HepG2 (cell line): ENCODE measurements around the gene ASB9. TPM values are rescaled to one million over a fixed set of nuclear protein-coding genes. Genes with fewer than 3 reads are reported as not detected.
A peak's percentile ranks its signal among the peaks of the same experiment; 100 is the strongest.

Experiments
- ARID3A ChIP-seq: IDR thresholded peaks from 2 replicates; pipeline ENCODE4 v1.6.1; 2012; ENCODE audit warnings: low read depth, low read length, improper control_type of control experiment
- DNMT1 ChIP-seq: sonication (generic); formaldehyde crosslinking; IDR thresholded peaks from 2 replicates; pipeline ENCODE4 v1.5.1; 2020; ENCODE audit warnings: mild to moderate bottlenecking, missing genetic modification reagents
- DPF2 ChIP-seq: sonication (generic); formaldehyde crosslinking; IDR thresholded peaks from 2 replicates; pipeline ENCODE4 v1.4.0; 2020; ENCODE audit warnings: mild to moderate bottlenecking, low read depth, missing genetic modification reagents, borderline replicate concordance
- HNRNPUL1 ChIP-seq: fragments of 200-400 bp; formaldehyde crosslinking; IDR thresholded peaks from 2 replicates; pipeline ENCODE4 v1.6.1; 2017; ENCODE audit warnings: low read depth, mild to moderate bottlenecking, low read length, moderate library complexity
- NFIC ChIP-seq: IDR thresholded peaks from 2 replicates; pipeline ENCODE4 v1.6.1; 2012; ENCODE audit warnings: mild to moderate bottlenecking, low read length, inconsistent platforms
- PATZ1 ChIP-seq: sonication (generic); formaldehyde crosslinking; IDR thresholded peaks from 2 replicates; pipeline ENCODE4 v1.4.0; 2020; ENCODE audit warnings: missing genetic modification reagents
- SIN3B ChIP-seq: fragments of 150-350 bp; IDR thresholded peaks from 2 replicates; pipeline ENCODE4 v1.6.1; 2014; ENCODE audit warnings: low read length
- TAF1 ChIP-seq: sonication (generic); formaldehyde crosslinking; IDR thresholded peaks from 2 replicates; pipeline ENCODE4 v1.4.0; 2020; ENCODE audit warnings: missing genetic modification reagents
- ZNF136 ChIP-seq: sonication (generic); formaldehyde crosslinking; IDR thresholded peaks from 2 replicates; pipeline ENCODE4 v1.8.1; 2022; ENCODE audit warnings: low read depth, mild to moderate bottlenecking, moderate library complexity, missing genetic modification reagents
- ZNF44 ChIP-seq: sonication (generic); formaldehyde crosslinking; IDR thresholded peaks from 2 replicates; pipeline ENCODE4 v1.5.1; 2020; ENCODE audit warnings: mild to moderate bottlenecking, missing genetic modification reagents
- ZNF496 ChIP-seq: sonication (generic); formaldehyde crosslinking; IDR thresholded peaks from 2 replicates; pipeline ENCODE4 v1.8.1; 2023; ENCODE audit warnings: mild to moderate bottlenecking, moderate library complexity, missing genetic modification reagents; ENCODE audit not compliant: insufficient replicate concordance
- ZNF747 ChIP-seq: sonication (generic); formaldehyde crosslinking; IDR thresholded peaks from 2 replicates; pipeline ENCODE4 v1.8.1; 2023; ENCODE audit warnings: missing genetic modification reagents, mild to moderate bottlenecking, borderline replicate concordance
- ZNF839 ChIP-seq: sonication (generic); formaldehyde crosslinking; IDR thresholded peaks from 2 replicates; pipeline ENCODE4 v1.4.0; 2020; ENCODE audit warnings: missing genetic modification reagents, mild to moderate bottlenecking, borderline replicate concordance
- polyA plus RNA-seq, 8 experiments: library from polyadenylated mRNA; depleted of rRNA in 3 of 8; stranded (reverse) in 7 of 8; unstranded in 1 of 8; fragments of >200 nt; fragmentation: Illumina TruSeq in 4 of 8; extraction: Trizol in 4 of 8; gene quantifications; 2 replicates each; pipeline versions ENCODE4 v1.2.1 to v1.2.3, GENCODE V29; 2011 to 2016; ENCODE audit warnings: low read depth in 4 of 8, missing spikeins in 1 of 8, mixed read lengths in 1 of 8; ENCODE audit not compliant: insufficient read depth in 1 of 8
- total RNA-seq, 5 experiments: library from RNA; depleted of rRNA; stranded (reverse); fragments of >200 nt; fragmentation: Illumina TruSeq; extraction: Trizol; gene quantifications; 2 replicates each; pipeline ENCODE4 v1.2.3, GENCODE V29; 2016; ENCODE audit warnings: low read depth in 1 of 5
- TF ChIP-seq, protein P1 (sequence below): sonication (generic); formaldehyde crosslinking; IDR thresholded peaks from 2 replicates; pipeline ENCODE4 v1.8.0; 2022; ENCODE audit warnings: mild to moderate bottlenecking, missing genetic modification reagents, borderline replicate concordance
- TF ChIP-seq, protein P2 (sequence below): sonication (generic); formaldehyde crosslinking; IDR thresholded peaks from 2 replicates; pipeline ENCODE4 v1.5.1; 2020; ENCODE audit warnings: missing genetic modification reagents, mild to moderate bottlenecking, borderline replicate concordance
- TF ChIP-seq, protein P3 (sequence below): sonication (generic); formaldehyde crosslinking; IDR thresholded peaks from 2 replicates; pipeline ENCODE4 v1.5.0; 2020; ENCODE audit warnings: mild to moderate bottlenecking, missing genetic modification reagents, moderate library complexity

The ASB9 gene
- total and polyA plus RNA-seq, 2 of the 13 experiments (the other 11 are each of a cell fraction or from before 2014, with no cell fraction given) = 4.2 to 13.8 TPM

- TF ChIP-seq PATZ1 = no peak
- TF ChIP-seq ZNF747 (CRISPR knock-in tag) = no peak
- TF ChIP-seq DNMT1 (CRISPR knock-in tag) = no peak
- TF ChIP-seq SIN3B = no peak
- TF ChIP-seq ARID3A = 0 out of 2 replicates have a peak, but pooled peaks have one; percentile 53
- TF ChIP-seq, protein P1, sequence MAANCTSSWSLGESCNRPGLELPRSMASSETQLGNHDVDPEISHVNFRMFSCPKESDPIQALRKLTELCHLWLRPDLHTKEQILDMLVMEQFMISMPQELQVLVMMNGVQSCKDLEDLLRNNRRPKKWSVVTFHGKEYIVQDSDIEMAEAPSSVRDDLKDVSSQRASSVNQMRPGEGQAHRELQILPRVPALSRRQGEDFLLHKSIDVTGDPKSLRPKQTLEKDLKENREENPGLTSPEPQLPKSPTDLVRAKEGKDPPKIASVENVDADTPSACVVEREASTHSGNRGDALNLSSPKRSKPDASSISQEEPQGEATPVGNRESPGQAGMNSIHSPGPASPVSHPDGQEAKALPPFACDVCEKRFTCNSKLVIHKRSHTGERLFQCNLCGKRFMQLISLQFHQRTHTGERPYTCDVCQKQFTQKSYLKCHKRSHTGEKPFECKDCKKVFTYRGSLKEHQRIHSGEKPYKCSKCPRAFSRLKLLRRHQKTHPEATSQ (CRISPR knock-in tag) = no peak
- TF ChIP-seq, protein P2, sequence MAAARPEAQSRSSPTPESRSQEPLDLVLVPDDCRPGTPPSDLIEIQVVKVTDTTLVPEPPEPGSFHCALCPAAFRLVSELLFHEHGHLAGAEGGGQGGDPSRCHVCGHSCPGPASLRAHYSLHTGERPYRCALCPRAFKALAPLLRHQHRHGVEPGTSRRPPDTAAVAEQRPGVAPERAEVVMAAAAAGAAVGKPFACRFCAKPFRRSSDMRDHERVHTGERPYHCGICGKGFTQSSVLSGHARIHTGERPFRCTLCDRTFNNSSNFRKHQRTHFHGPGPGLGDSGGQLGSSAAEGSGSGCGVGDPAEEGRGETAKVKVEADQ (CRISPR knock-in tag) = no peak
- TF ChIP-seq ZNF496 (CRISPR knock-in tag) = no peak
- TF ChIP-seq, protein P3, sequence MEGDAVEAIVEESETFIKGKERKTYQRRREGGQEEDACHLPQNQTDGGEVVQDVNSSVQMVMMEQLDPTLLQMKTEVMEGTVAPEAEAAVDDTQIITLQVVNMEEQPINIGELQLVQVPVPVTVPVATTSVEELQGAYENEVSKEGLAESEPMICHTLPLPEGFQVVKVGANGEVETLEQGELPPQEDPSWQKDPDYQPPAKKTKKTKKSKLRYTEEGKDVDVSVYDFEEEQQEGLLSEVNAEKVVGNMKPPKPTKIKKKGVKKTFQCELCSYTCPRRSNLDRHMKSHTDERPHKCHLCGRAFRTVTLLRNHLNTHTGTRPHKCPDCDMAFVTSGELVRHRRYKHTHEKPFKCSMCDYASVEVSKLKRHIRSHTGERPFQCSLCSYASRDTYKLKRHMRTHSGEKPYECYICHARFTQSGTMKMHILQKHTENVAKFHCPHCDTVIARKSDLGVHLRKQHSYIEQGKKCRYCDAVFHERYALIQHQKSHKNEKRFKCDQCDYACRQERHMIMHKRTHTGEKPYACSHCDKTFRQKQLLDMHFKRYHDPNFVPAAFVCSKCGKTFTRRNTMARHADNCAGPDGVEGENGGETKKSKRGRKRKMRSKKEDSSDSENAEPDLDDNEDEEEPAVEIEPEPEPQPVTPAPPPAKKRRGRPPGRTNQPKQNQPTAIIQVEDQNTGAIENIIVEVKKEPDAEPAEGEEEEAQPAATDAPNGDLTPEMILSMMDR (CRISPR knock-in tag) = peak; percentile 38
- peak; percentile 54; the same call in 1 of the 2 replicates for TF ChIP-seq HNRNPUL1
- no peak for TF ChIP-seq ZNF839 (CRISPR knock-in tag)
- no peak for TF ChIP-seq ZNF44 (CRISPR knock-in tag)
- no peak for TF ChIP-seq ZNF136 (CRISPR knock-in tag)
- no peak for TF ChIP-seq DPF2
- TF ChIP-seq NFIC = no peak
- no peak for TF ChIP-seq TAF1 (CRISPR knock-in tag)
- TF ChIP-seq, all 625 proteins: peak for 5
Observed at GRCh38 chrX:15299941-15300851, 30.3 kb upstream of the ASB9 start (continued).
